HG02642 (cell line): ENCODE data around the gene UTRN.
A peak's percentile ranks its signal among the peaks of the same experiment; 100 is the strongest.

Source experiments
- ATAC-seq: cut with Tn5 transposase; IDR thresholded peaks from one replicate; pipeline ENCODE4 v1.9.1; 2021; ENCODE audit warnings: mild to moderate bottlenecking; ENCODE audit not compliant: unreplicated experiment, poor library complexity

Gene UTRN

DNA sequence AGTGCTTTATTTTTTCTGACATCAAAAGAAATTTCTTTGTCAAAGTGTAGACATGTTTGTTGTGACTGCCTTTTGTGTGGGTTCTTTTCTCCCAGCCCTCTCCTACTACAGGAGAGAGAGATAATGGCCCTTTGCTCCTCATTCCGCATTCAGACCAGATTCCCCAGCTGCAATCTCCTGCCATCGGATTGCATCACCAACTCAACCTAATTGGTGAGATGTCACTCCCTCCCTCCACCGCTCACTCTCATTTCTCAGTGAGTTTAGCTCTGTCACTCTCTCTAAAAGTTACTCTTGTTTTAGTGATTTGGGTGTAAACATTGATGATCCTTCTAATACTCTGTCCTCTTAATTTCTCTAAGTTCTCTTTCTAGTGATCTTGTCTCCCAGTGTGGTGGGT is 22.7 kb downstream of the UTRN start:
- no peak for ATAC-seq

DNA sequence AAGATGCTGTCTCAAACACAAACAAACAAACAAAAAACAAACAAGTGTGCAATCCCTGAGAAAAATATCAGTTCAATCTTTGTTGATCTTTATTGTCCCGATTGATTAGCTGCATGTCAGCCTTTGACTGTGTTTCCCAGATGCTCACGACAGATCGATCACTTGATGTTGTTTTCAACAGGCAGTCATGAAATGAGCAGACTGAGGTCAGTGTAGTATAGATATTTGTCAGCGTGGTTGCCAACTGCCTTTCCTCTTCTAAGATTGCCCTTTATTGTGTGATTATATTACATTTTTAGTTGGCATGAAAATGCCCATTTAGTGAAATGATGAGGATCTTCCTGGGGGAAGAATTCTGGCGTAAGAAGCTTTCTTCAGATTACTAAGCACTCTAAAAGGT is 25.6 kb downstream of the UTRN start:
- ATAC-seq = no peak

DNA sequence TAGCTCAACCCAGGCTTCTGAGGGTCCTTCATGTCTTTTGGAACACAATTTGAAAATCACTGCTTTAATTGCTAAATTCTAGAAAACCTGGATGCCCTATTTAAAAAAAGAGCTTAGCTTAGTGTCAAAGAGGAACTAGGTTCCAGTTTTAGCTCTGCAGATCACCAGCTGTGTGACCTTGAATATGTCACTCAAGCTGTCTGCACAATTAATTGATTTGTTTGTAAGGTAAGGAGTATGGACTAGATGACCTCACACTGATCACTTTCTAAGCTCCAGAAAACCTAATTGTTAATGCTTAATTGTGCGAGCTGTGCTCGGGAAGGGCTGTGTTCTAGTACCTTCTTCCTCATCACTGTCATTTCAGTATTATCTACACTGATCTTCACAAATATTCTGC is 26.2 kb downstream of the UTRN start:
- no peak for ATAC-seq

DNA sequence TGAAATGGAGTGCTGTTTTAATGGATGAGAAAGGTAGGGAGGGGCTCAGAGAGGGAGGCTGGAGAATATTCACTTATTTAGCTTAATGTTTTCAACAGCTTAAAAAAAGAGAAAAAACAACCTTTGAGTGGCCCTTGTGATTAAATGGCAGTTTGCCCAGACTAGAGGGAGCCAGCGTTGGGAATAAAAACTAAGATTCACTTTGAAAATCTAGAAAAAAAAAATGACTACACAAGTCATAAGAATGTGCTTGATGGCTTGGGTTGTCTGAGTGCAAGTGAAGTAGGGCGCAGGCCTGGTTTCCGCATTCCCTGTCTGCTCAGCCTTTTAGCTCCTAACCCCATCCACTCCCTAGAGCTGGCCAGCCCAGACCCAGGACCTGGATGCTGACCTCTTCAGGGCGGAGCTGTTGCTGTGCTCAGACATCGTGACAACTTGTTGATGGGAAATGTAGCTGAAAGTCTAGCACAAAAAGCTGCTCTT is 28.9 kb downstream of the UTRN start:
- no peak for ATAC-seq

DNA sequence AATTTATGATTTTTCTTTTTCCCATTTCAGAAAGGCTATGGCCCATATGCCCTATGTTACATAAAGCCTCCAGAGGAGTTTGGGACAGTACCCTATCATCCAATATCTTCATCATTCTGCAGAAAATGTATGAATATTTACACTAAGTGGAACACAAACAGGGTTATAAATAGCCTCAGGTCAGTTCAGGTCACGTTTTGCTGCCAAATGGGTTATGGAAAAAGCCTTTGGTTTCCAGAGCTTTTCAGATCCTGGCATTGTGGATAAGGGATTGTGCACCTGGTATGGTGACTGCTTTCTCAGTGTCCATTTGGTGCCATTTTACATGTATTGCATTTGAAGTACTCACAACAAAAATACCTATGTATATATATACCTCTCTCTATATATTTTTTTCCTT is 29.4 kb downstream of the UTRN start:
- ATAC-seq = no peak

DNA sequence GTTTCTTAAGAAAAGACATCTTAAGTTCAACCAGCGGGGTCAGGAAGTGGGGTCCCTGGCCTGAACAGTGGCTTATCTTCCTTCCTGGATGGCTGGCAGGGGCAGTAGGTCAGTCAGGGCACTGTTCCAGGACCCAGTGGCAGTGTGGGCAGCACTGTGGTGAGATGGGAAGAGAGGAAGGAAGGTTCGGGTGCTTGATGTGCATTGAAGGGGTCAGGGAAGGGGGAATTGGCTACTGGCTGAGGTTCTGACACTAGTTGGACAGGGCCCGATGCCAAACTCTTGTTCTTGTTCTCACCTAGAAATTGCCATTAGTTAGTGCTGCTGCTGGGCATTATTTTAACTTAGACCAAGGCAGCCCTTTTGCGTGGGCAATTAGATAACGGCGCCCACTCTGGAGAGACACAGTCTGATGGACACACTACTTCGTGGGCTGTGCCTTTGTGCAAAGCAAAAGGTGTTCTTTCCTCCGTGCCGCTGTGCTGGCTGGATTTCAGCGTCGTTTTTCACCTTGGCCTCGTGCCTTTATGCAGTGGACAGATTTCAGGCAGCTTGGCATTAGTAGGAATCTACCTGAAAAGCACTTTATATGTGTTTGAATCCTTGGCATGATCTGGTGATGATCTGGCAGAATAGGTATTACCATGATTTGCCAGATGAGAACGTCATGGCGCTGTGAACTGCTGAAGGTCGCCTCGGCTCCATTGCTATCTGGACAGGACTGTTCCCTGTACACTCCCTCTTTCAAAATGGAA is 30.3 kb downstream of the UTRN start:
- ATAC-seq = no peak

DNA sequence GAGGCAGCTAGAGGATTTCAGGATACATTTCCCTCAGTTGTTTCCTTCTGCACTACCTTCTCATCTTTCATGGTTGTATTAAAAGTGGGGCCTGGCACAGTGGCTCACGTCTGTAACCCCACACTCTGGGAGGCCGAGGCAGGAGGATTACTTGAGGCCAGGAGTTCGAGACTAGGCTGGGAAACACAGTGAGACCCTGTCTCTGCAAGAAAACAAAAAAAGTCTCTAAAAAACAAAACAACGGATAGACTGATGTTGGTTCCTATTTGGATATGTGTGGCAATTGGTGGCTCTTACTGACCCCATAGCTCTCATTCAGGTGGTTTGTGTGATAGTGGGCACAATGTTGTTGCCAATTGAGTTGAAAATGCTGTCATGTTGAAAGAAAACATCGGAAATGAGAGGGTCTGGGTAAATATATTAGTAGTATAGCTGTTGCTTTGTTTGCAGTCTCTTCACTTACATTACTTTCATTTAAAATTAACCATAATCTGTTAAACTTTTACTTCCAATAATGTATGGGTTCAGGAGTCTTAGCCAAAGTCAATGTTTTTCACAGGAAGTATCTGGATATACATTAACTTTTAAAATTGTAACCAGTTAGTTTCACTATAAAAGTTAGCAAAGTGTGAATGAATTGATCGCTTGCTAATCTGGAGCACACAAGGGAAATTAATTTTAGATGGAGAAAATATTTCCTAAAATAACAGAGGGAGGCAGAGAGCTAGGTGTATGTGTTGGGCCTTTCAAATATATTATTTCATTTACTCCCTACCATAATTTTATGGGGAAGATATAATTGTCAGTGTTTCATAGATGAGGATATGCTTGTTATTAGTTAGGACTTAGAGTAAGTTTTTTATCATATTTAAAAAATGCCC is 31.1 kb downstream of the UTRN start:
- ATAC-seq = peak; percentile 37

DNA sequence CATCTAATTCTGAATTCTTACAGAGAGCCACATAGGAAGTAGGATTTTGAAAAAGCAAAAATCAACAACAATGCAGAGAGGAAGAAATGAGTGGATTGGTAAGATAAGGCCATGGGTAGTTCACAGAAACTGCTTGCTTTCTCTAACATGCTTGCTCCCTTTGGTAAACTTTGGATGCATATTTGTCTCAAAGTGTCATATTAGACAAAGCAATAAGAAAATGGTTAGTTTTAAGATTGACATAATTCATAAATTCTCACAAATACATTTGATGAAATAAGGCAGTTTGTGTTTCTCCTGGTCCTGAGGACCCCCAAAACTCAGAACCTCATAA is 31.7 kb downstream of the UTRN start:
- ATAC-seq = no peak

DNA sequence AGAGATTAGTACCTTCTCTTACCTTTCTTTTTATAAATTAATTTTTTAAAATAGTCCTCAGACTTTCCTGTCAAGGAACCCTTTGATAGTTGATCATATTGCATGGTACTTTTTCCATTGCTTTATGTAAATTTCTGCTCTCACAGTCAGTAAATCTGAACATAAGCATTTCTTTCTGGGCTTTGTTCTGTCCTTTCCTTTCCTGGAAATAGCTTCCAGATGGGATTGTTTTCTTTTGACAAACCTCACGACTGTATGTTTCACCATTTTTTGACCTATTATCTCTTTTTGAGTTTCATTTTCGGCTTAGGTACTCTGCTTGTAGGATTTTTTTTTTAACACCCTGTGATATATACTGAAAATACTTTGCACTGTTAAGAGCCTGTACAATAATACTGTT is 32.6 kb downstream of the UTRN start:
- no peak for ATAC-seq

DNA sequence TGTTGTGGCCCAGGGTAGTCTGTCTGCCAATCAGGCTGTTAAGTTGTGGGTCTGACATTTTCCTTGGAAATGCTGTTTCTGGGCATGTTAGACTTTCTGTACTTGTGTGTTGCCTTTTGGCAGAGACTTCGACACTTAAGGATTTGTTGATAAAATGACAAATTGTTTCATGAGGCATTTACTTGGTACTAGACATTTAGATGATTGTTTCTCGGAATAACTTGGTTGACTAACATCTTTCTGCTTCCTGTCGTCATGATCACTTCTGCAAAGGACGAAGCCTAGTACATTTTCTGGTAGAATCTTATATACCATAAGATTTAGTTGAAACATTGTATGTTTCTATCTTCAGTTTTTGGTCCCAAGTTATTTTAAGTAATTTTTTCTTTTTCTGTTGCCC is 34.1 kb downstream of the UTRN start:
- ATAC-seq = no peak

DNA sequence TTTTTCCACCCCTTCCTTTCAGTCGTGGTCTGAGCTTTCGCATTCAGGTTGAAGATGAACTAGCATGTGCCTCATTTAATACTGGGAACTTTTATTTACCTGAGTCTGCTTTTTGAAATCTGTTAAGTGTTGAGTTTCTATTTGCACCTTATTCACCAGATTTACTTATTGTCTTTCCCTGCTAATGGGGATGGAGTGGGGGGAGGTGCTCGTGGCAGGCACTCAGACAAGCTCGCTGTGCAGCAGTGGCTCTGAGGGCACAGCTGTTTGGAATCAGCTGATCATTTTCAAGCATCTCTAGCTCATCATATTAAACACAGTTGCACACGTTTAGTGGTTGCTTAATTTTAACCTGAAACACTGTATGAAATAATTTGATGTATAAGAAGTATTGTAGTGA is 35.6 kb downstream of the UTRN start:
- no peak for ATAC-seq

DNA sequence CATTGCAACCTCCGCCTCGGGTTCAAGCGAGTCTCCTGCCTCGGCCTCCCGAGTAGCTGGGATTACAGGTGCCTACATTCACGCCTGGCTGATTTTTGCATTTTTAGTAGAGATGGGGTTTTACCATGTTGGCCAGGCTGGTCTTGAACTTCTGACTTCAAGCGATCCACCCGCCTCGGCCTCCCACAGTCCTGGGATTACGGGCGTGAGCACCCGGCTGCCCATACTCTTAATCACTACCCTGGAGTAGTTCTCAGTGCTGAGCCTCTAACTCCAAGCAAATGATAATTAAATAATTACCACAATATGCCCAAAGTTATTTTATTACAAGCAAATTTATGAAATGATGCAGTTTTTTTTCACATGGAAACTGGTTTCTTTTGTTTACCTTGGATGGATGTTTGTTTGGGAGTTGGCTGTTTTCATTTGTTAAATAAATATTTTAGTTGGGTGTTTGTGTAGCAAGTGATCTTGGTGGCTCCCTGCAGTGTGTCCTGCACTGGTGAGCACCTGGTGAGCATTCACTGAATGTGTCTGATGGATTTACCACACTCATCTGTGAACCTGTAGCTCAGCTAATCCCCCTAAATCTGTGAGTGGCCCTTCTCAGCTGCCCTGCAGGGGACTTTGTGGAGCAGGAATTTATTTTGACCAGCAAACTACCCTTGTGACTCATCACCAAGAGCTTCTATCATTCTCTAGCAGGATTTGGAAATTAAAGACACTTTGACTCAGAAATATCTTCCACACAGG is 36.9 kb downstream of the UTRN start:
- no peak for ATAC-seq

DNA sequence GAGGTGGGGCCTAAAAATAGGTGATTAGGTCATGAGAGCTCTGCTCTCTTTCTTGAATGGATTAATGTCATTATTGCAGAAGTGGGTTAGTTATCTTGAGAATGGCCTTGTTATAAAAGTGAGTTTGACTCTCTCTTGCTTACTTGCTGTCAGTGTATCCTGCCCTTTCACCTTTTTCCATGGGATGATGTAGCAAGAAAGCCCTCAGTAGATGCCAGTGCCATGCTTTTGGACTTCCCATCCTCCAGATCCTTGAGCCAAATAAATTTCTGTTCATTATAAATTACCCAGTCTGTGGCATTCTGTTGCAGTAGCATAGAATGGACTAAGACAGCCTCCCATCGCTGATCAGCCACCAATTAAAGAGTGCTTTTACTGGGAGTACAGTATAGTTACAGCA is 40.1 kb downstream of the UTRN start:
- no peak for ATAC-seq

DNA sequence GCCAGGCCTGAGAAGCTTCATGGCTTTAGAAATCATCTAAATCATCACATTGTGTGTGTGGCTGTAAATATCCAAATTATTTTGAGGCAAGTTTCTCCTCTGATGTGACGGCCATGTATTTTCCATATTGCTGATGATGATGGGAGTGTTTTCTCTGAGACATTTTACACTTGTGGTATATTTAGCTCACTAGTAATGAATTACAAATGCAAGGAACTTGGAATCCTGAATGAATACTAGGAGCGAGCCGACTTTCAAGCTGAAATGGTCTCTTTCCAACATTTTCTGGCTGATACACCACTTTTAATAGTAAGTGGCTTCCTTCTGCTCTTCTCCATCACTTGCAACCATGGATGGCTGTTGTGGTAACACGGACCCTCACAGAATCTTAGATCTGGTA is 41.3 kb downstream of the UTRN start:
- no peak for ATAC-seq

DNA sequence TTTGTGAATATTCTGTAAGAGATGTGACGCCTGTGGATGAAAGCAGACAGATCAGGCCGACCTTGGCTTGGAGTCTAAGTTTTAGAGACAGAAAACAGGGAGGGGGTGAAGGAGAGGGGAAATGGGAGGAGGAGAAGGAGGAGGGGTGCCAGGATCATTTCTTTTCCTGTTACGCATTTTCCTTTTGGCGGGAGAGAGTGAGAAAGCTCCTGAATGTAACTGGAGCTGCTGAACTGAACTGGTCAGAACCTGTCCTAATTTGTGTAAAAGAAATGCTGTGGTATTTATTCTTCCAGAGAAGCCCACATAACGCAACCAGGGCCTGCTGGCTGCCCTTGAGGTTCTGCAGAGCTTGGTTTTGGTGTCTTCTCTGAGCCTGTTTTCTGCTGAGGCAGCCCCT is 41.9 kb downstream of the UTRN start:
- ATAC-seq = no peak

DNA sequence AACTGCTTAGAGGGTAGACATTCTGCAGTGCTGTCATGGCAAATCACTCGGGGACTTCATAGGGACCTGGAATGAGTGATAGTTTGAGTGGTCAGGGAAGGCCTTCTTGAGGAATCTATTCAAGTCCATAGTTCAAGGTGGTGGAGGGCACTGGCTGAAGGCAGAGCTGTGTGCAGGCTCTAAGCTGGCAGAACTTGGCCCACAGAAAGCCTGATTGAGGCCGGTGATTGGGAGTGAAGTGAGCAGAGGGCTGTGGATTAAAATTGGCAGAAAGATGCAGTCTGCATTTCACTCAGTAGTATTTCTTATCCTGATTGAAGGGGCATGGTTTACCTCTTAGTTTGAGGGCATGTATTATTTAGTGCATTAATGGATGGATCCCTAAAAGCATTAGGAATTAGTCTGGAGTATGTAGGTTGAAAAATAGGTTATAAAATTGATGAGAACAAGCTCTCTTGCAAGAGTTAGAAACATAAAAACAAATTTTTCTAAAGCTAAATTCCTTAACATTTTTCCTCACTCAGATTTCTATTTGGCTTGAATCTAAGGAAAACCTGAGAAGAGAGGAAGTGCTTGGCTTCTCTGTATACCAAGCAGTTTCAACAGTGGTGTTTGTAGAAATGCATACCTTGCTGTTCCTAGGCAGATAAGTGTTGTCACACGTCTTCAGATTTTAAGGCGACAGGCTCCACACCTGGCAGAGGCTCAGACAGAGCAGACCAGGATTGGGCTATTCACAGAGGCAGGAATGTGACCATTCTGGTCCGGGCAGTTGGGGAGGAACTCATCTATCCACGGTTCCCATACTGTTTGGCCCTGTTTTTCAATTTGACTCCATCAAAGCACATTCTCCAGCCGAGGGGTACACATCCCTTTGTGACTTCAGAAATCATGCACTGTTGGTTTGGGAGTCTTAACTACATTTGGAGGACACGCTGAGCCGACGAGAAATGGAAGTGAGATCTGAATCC is 45.2 kb downstream of the UTRN start:
- ATAC-seq = no peak

DNA sequence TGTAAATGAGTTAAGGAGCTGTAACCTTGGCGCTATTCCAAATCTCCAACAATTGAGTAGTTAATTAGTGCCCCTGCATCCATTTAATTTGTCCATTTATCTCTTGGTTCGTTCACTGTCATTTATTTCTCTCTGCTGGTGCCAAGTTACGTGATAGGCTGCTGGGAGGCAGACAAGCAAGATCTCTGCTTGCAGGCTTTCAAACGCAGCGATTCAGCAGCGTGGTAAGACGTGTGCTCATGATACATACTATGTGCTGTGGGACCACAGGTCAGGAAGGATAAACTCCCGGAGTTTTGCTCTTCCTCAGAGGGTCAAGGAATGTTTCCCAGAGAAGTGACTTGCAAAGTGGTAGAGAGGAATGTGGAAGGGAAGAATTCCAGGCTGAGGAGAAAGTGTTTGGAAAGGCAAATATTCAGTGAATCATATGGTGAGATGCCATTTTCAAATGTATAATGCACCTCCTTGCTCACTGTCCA is 46.4 kb downstream of the UTRN start:
- ATAC-seq = no peak

DNA sequence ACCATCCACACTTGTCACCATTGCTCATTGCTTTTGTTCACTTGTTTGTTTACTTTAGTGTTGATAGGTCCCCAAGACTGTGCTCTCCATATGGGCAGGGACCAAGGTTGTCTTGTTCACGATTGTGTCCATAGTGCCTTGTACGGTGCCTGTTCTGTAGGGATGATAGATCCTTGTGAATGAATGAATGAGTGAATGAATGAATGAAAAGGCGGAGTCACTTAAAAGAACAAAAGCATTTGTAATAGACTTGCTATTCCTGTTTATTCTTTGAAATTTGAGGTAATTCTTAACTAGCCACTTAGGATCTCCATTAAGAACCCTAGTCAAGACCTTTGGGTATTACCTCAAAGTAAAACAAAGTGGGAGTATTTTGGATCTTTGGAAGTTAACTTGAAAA is 47.0 kb downstream of the UTRN start:
- no peak for ATAC-seq

DNA sequence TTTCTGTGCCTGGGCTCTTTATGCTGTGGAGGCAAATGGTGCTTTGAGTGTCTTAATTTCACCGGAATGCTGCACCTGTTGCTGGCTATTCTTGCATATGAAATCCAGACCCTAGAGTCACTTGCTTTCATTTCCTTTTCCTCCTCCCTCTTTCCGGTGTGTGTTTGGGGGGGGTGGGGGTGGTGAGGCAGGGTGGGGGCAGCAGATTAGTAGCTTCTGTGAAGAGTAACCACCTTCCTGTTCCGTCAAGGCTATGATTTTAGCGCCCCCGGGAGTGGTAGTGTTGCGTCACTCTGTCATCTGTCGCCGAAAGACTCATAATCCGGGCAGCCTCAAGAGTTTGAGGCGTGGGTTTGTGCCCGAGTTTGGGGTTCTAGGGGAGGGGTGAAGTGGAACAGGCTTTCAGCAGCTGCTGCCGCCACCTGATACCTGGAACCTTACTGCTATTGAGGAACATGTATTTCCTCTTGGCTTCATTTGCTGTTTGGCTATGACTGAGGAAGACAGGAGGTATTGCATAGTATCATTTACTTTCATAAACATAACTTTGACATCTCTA is 49.1 kb downstream of the UTRN start:
- ATAC-seq = peak; percentile 63
